ENCODE results near the gene LAMC3. TPM values are rescaled to one million over a fixed set of nuclear protein-coding genes. Genes with fewer than 3 reads are reported as not detected.
A peak's percentile ranks its signal among the peaks of the same experiment; 100 is the strongest.

The LAMC3 gene
- total and polyA plus RNA-seq, 2 experiments from 2014 or later, result 5.4 to 14.0 TPM

DNA sequence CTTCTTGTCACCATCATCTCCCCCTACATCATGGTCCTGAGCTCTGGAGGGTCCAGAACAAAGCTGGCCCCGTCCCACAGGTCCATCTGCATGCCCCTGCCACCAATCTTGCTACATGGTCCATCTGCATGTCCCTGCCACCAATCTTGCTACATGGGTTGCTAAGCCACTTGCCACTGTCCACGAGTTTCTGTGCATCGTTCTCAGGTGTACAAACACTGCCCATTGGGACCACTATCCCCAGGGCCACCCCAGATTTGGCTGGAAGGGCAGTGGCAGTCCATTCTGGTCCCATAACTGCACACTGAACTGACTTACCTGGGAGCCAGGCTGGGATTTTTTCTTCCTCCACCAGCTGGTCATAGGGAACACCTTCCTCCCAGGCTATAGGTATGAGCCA, 8.0 kb upstream of the LAMC3 start:
- no peaks in the 10 kb centered on the region for H3K36me3 ChIP-seq
- no peak for DNase-seq (ENCODE audit: low read depth in 1 of 2, low spot score in 1 of 2)
- no peaks in the 10 kb centered on the region for H3K9me3 ChIP-seq (ENCODE audit: low read depth)
- H3K4me3 ChIP-seq, result no peak overlapping the region
- H3K27ac ChIP-seq, result no peak overlapping the region
- H3K4me1 ChIP-seq (ENCODE audit: low read depth), result no peaks in the 10 kb centered on the region
- H3K27me3 ChIP-seq, result no peaks in the 10 kb centered on the region
- TF ChIP-seq, protein P1, sequence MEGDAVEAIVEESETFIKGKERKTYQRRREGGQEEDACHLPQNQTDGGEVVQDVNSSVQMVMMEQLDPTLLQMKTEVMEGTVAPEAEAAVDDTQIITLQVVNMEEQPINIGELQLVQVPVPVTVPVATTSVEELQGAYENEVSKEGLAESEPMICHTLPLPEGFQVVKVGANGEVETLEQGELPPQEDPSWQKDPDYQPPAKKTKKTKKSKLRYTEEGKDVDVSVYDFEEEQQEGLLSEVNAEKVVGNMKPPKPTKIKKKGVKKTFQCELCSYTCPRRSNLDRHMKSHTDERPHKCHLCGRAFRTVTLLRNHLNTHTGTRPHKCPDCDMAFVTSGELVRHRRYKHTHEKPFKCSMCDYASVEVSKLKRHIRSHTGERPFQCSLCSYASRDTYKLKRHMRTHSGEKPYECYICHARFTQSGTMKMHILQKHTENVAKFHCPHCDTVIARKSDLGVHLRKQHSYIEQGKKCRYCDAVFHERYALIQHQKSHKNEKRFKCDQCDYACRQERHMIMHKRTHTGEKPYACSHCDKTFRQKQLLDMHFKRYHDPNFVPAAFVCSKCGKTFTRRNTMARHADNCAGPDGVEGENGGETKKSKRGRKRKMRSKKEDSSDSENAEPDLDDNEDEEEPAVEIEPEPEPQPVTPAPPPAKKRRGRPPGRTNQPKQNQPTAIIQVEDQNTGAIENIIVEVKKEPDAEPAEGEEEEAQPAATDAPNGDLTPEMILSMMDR (IDR thresholded peaks at IDR 0.05; ENCODE audit: low read depth, low read length), result no peak

- H3K36me3 ChIP-seq, result no peaks in the 10 kb centered on the region
- no peak for DNase-seq (ENCODE audit: low read depth in 1 of 2, low spot score in 1 of 2)
- TF ChIP-seq, protein P1 (IDR thresholded peaks at IDR 0.05; ENCODE audit: low read depth, low read length), result no peak
- no peaks in the 10 kb centered on the region for H3K4me1 ChIP-seq (ENCODE audit: low read depth)
- peaks cover under 1% of the 10 kb centered on the region for H3K27me3 ChIP-seq
- H3K9me3 ChIP-seq (ENCODE audit: low read depth), result no peaks in the 10 kb centered on the region
- H3K4me3 ChIP-seq, result no peak overlapping the region
- no peak overlapping the region for H3K27ac ChIP-seq
Observed at GRCh38 chr9:131001990-131002389, 7.0 kb upstream of the LAMC3 start.

DNA sequence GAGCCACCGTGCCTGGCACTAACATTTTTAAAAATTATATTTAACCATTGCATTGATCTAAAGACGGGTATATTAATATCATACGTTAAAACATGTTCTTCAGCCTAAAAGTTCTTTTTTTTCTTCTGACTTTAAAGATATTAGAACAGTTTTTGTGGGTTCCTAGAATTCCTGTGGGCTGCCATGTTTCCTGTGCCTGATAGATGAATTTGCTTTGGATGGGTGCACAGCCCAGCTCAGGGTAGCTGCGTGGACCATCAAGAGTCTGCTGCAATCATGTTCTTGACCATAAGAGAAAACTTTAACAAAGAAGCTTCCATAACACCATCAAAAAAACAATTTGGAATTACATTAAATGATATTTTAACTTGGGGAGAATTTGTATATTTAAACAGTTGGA, 2.4 kb upstream of the LAMC3 start:
- no peak overlapping the region for H3K27ac ChIP-seq
- peaks cover 10% of the 10 kb centered on the region for H3K4me1 ChIP-seq (ENCODE audit: low read depth)
- DNase-seq (ENCODE audit: low read depth in 1 of 2, low spot score in 1 of 2), result peak in 1 of 2 donors; percentile 34
- H3K27me3 ChIP-seq, result peaks cover 17% of the 10 kb centered on the region
- H3K36me3 ChIP-seq, result no peaks in the 10 kb centered on the region
- no peaks in the 10 kb centered on the region for H3K9me3 ChIP-seq (ENCODE audit: low read depth)
- TF ChIP-seq, protein P1 (IDR thresholded peaks at IDR 0.05; ENCODE audit: low read depth, low read length), result no peak
- no peak overlapping the region for H3K4me3 ChIP-seq

DNA sequence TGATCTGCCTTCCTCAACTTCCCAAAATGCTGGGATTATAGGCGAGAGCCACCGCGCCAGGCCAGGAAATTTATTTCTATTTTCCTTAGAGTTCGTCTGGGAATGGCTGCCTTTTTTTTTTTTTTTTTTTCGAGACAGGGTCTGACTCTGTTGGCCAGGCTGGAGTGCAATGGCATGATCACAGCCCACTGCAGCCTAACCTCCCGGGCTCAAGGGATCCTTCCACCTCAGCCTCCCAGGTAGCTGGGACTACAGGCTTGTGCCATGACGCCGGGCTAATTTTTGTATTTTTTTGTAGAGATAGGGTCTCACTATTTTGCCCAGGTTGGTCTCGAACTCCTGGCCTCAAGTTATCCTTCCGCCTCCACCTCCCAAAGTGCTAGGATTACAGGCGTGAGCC, 888 bp upstream of the LAMC3 start:
- no peak overlapping the region for H3K27ac ChIP-seq
- TF ChIP-seq, protein P1 (IDR thresholded peaks at IDR 0.05; ENCODE audit: low read depth, low read length), result no peak

DNA sequence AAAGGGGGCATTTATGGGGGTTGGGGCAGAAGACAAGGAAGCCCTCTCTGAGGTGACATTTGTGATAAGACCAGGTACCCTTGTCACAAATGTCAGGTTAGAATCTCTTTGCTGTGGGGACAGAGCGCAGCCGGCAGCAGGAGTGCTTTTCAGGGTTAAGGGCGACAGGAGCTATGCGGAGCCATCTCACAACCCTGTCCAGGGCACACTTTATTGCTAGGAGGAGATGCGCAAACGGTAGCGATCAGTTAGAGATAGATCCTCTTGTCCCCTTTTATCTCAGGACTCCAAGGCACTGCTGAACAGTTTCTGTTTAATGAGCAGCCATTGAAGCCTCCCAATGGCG, 438 bp upstream of the LAMC3 start:
- no peak for DNase-seq (ENCODE audit: low read depth in 1 of 2, low spot score in 1 of 2)
- Histone ChIP-seq H3K4me3 (peak overlapping the region; percentile 20), H3K27me3 (peaks cover 17% of the 10 kb centered on the region)

More for the DNA sequence above, 888 bp upstream of the LAMC3 start:
- no peaks in the 10 kb centered on the region for H3K9me3 ChIP-seq (ENCODE audit: low read depth)
- H3K27me3 ChIP-seq, result peaks cover 17% of the 10 kb centered on the region
- no peak for DNase-seq (ENCODE audit: low read depth in 1 of 2, low spot score in 1 of 2)
- H3K4me3 ChIP-seq, result no peak overlapping the region
- peaks cover 10% of the 10 kb centered on the region for H3K4me1 ChIP-seq (ENCODE audit: low read depth)
- no peaks in the 10 kb centered on the region for H3K36me3 ChIP-seq

More for the DNA sequence above, 438 bp upstream of the LAMC3 start:
- Histone ChIP-seq H3K9me3 (ENCODE audit: low read depth) (no peaks in the 10 kb centered on the region), H3K4me1 (ENCODE audit: low read depth) (peaks cover 10% of the 10 kb centered on the region), H3K27ac (no peak overlapping the region), H3K36me3 (no peaks in the 10 kb centered on the region)
- TF ChIP-seq, protein P1 (IDR thresholded peaks at IDR 0.05; ENCODE audit: low read depth, low read length), result no peak
